Hematopoietic multipotent progenitor cell (in vitro differentiated cells): ENCODE measurements around the gene MARVELD2. TPM values are rescaled to one million over a fixed set of nuclear protein-coding genes. Genes with fewer than 3 reads are reported as not detected.

Experiments
- DNase-seq, 3 donors: peaks; one replicate each; pipeline ENCODE4 v3.0.0-alpha.2; 2011 to 2015; ENCODE audit warnings: low read depth in 2 of 3, low spot score in 2 of 3
- small RNA-seq: library from RNA; depleted of rRNA; stranded (forward); fragments of <200 nt; gene quantifications from one replicate; pipeline ENCODE3, GENCODE V24; 2012
- total RNA-seq: library from RNA; depleted of rRNA; stranded (reverse); fragments of >200 nt; gene quantifications from one replicate; pipeline ENCODE4 v1.2.3, GENCODE V29; 2012

The MARVELD2 gene
- total RNA-seq, 1 donor, result 0.27 TPM

DNA sequence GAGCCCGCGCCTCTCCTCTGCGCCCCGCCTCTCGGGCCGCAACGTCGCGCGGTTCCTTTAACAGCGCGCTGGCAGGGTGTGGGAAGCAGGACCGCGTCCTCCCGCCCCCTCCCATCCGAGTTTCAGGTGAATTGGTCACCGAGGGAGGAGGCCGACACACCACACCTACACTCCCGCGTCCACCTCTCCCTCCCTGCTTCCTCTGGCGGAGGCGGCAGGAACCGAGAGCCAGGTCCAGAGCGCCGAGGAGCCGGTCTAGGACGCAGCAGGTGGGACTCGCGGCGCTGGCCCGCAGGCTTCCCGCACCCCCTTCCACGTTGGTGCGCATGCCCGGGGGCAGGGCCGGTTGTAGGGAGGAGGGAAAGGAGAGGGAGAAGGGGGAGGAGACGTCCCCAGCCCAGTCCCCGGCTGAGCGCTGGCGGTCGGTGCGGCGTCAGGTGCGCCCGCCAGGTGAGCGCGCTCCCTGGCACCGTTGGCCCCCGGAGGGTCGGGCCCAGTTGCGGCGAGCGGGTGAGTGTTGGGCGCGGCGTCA, 77.5 kb downstream of the MARVELD2 start, which contains the start of gene OCLN:
Gene OCLN (plus strand): TSS at position 400 of the 532 bp plus-strand sequence. CDS start 11,455 bp downstream, outside the sequence.
- peak in 2 of 3 donors; percentile 73 to 76 for DNase-seq

DNA sequence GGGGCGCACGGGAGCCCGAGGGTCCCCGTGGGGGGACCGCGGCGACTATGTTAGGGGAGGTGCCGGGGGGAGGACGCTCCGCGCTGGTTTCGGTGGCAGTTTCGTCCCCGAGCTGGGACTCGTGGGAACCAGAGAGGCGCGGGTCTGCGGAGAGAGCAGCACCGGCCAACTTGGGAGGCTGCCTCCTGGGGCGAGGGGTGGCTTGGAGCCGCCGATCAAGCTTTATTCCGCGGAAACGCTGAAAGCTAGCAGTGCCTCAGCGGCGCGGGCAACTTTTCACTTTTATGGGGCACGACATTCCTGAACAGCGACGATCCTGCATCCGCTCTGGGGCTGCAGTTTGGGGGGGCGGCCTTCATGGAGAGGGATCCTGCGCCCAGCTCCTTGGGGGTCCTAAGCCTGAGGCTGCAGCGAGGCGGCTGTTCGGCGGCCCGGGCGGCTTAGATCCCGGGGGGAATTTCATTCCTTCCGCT, 78.0 kb downstream of the MARVELD2 start:
- DNase-seq, result peak in 2 of 3 donors; percentile 50 to 60

DNA sequence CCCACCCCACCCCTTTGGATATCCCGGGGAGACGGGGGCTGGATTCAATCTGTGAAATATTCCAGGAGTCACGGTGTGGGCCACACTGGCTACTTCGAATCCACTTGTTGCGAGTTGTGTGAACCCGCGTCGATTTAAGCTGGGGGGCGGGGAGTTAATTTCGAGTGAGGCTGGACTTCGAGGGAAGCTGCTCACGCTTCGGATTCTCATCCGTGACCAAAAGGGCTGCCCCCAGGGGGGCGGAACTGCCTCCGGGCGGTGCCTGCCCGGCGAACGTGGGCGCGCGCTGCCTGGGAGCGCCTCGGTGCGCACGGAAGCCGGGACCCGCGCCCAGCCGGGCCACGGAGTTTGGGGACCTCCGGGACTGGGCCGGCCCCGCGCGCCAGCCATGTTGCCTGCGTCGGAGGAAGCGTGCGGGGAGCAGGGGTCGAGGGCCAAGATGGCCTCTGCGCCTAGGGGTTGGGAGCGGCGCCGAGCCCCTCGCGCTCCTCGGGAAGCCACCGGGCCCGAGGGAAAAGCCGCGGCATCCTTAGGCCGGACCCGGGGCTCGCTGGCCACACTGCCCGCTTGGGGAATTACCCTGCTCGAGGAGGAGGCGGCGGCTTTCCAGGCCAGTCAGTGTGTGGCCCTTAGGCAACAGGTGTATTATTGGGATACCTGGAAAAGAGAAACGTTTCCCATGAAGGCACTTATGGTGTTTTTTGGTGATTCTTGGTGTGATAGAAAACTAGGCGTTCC, 78.6 kb downstream of the MARVELD2 start:
- peak in 2 of 3 donors; percentile 60 to 74 for DNase-seq

Small RNAs within 50 kb of the gene (small RNA-seq; reads per million reads assigned to genes)
- not detected for gene RN7SL616P
- not detected for gene RPS27P14

Other genes with a start within 250 kb of the MARVELD2 start
- 11.6 TPM for gene CCNB1, start 248.0 kb upstream of the MARVELD2 start, total RNA-seq
- gene CENPH, start 225.5 kb upstream of the MARVELD2 start, total RNA-seq, result 8.1 TPM
- 9.4 TPM for gene CDK7, start 180.2 kb upstream of the MARVELD2 start, total RNA-seq
- gene CCDC125, start 82.3 kb upstream of the MARVELD2 start, total RNA-seq, result 5.9 TPM
- gene AK6, start 45.6 kb upstream of the MARVELD2 start, total RNA-seq, result 4.0 TPM
- 46.3 TPM for gene TAF9, start 45.6 kb upstream of the MARVELD2 start, total RNA-seq
- 8.6 TPM for gene RAD17, start 45.3 kb upstream of the MARVELD2 start, total RNA-seq
- 18.6 TPM for gene OCLN, start 77.7 kb downstream of the MARVELD2 start, total RNA-seq
- 14.0 TPM for gene GTF2H2C, start 145.1 kb downstream of the MARVELD2 start, total RNA-seq